HCT116 (cell line): ENCODE measurements around the gene DPYSL4. TPM values are rescaled to one million over a fixed set of nuclear protein-coding genes. Genes with fewer than 3 reads are reported as not detected.

Experiments
- ATAC-seq: fragments of 200-7000 bp; cut with Tn5 transposase; 2 replicates; pipeline ENCODE4 v1.9.1; 2020; ENCODE audit warnings: mild to moderate bottlenecking, moderate library complexity
- BruUV-seq: library from RNA; stranded (reverse); fragments of 400-500 nt; replicated peaks from 2 replicates; lab custom pipeline; 2021; lab: Mats Ljungman, UMichigan
- CTCF ChIA-PET: fragments of 300-600 bp; sonication (Branson Sonifier 250); formaldehyde crosslinking; loops from one replicate; lab custom pipeline; 2021; ENCODE audit warnings: antibody characterized with exemption; lab: Charles Lee
- POLR2A ChIA-PET: fragments of 300-600, 350-600 bp; sonication (Branson Sonifier 250); formaldehyde crosslinking; loops from one replicate; lab custom pipeline; 2021; ENCODE audit warnings: antibody characterized with exemption; lab: Charles Lee
- RAD21 ChIA-PET, 2 experiments: fragments of 300-600 bp; sonication (Branson Sonifier 250); formaldehyde crosslinking; loops; one replicate each; lab custom pipeline; 2023; ENCODE audit warnings: low total read pairs in 2 of 2; ENCODE audit not compliant: uncharacterized antibody in 2 of 2, unreplicated experiment in 2 of 2, low non-redundant PET in 1 of 2; lab: Charles Lee
- DNase-seq: peaks from one replicate; pipeline ENCODE4 v3.0.0-alpha.2; 2010; ENCODE audit warnings: low read depth, low spot score
- H2AFZ ChIP-seq: fragments of 200-600 bp; shearing (Covaris generic), sonication (generic); 2 replicates; pipeline ENCODE4 v1.6.1; 2017; ENCODE audit warnings: low read depth, mixed run types, mixed read lengths, antibody characterized with exemption, low read length; ENCODE audit not compliant: poor library complexity, severe bottlenecking
- H3K27ac ChIP-seq: 2 replicates; pipeline ENCODE4 v1.5.1; 2012; ENCODE audit warnings: low read depth, low read length
- H3K27me3 ChIP-seq: fragments of 200-600 bp; sonication (generic); 2 replicates; pipeline ENCODE4 v1.6.1; 2016; ENCODE audit warnings: mixed run types, low read length, mixed read lengths; ENCODE audit not compliant: insufficient read depth
- H3K36me3 ChIP-seq, 2 experiments: fragments of 200-500 bp in 1 of 2; fragments of 200-600 bp in 1 of 2; sonication (Bioruptor generic) in 1 of 2; sonication (generic) in 1 of 2; 2 replicates each; pipeline versions ENCODE4 v1.5.1 to v1.6.1; 2014 to 2016; ENCODE audit warnings: low read length in 2 of 2, inconsistent platforms in 1 of 2, mixed read lengths in 1 of 2, mixed run types in 1 of 2; ENCODE audit not compliant: insufficient read depth in 2 of 2, control insufficient read depth in 1 of 2
- H3K4me1 ChIP-seq, 2 experiments: fragments of 200-600 bp in 1 of 2; sonication (generic) in 1 of 2; 2 replicates each; pipeline versions ENCODE4 v1.5.1 to v1.6.1; 2012 to 2017; ENCODE audit warnings: low read length in 2 of 2, inconsistent platforms in 1 of 2, mild to moderate bottlenecking in 1 of 2, mixed read lengths in 1 of 2, mixed run types in 1 of 2, moderate library complexity in 1 of 2; ENCODE audit not compliant: insufficient read depth in 2 of 2, control insufficient read depth in 1 of 2
- H3K4me2 ChIP-seq: fragments of 200-600 bp; sonication (generic); 2 replicates; pipeline ENCODE4 v1.6.1; 2017; ENCODE audit warnings: mixed run types, low read length, mixed read lengths
- H3K4me3 ChIP-seq, 2 experiments: fragments of 200-600 bp in 1 of 2; sonication (generic) in 1 of 2; replicated peaks in 1 of 2; 2 replicates each; pipeline ENCODE4 v1.5.1; 2011 to 2016; ENCODE audit warnings: low read length in 2 of 2, control low read depth in 1 of 2, low read depth in 1 of 2, mild to moderate bottlenecking in 1 of 2, mixed read lengths in 1 of 2, mixed run types in 1 of 2
- H3K79me2 ChIP-seq: fragments of 200-600 bp; sonication (generic); 2 replicates; pipeline ENCODE4 v1.6.1; 2017; ENCODE audit warnings: mild to moderate bottlenecking, mixed run types, low read length, moderate library complexity, mixed read lengths; ENCODE audit not compliant: insufficient read depth
- H3K9ac ChIP-seq: fragments of 200-600 bp; sonication (generic); 2 replicates; pipeline ENCODE4 v1.6.1; 2016; ENCODE audit warnings: low read length, mixed read lengths
- H3K9me2 ChIP-seq: fragments of 200-600 bp; sonication (generic), shearing (Covaris generic); 2 replicates; pipeline ENCODE4 v1.6.1; 2017; ENCODE audit warnings: mixed run types, mild to moderate bottlenecking, moderate library complexity; ENCODE audit not compliant: insufficient read depth
- H3K9me3 ChIP-seq, 2 experiments: fragments of 200-500 bp in 1 of 2; fragments of 200-600 bp in 1 of 2; sonication (Bioruptor generic) in 1 of 2; sonication (generic) in 1 of 2; 2 replicates each; pipeline ENCODE4 v1.6.1; 2014 to 2017; ENCODE audit warnings: low read length in 2 of 2, mixed read lengths in 2 of 2, inconsistent platforms in 1 of 2, low read depth in 1 of 2, mild to moderate bottlenecking in 1 of 2, mixed run types in 1 of 2, moderate library complexity in 1 of 2; ENCODE audit not compliant: control insufficient read depth in 1 of 2, insufficient read depth in 1 of 2
- H4K20me1 ChIP-seq: fragments of 200-600 bp; sonication (generic), shearing (Covaris generic); 2 replicates; pipeline ENCODE4 v1.6.1; 2017; ENCODE audit warnings: mixed run types, mild to moderate bottlenecking, moderate library complexity; ENCODE audit not compliant: insufficient read depth
- CBX3 ChIP-seq: IDR thresholded peaks from 2 replicates; pipeline ENCODE4 v1.6.1; 2012; ENCODE audit warnings: low read depth
- EGR1 ChIP-seq: IDR thresholded peaks from 2 replicates; pipeline ENCODE4 v1.6.1; 2012; ENCODE audit warnings: low read depth
- ELF1 ChIP-seq: IDR thresholded peaks from 2 replicates; pipeline ENCODE4 v1.6.1; 2012; ENCODE audit warnings: low read depth, borderline replicate concordance
- EZH2phosphoT487 ChIP-seq: fragments of 200-600 bp; IDR thresholded peaks from 2 replicates; pipeline ENCODE4 v1.6.1; 2018; ENCODE audit warnings: antibody characterized with exemption, borderline replicate concordance
- FOSL1 ChIP-seq: IDR thresholded peaks from 2 replicates; pipeline ENCODE4 v1.6.1; 2012; ENCODE audit warnings: low read depth
- POLR2A ChIP-seq: IDR thresholded peaks from 2 replicates; pipeline ENCODE4 v1.7.0; 2011; ENCODE audit warnings: borderline replicate concordance; ENCODE audit not compliant: insufficient read depth, insufficient read length; ENCODE audit errors: extremely low read depth
- POLR2AphosphoS5 ChIP-seq: IDR thresholded peaks from 2 replicates; pipeline ENCODE4 v1.6.1; 2011; ENCODE audit warnings: mild to moderate bottlenecking, low read depth, low read length, moderate library complexity
- RAD21 ChIP-seq: IDR thresholded peaks from 2 replicates; pipeline ENCODE4 v1.6.1; 2012; ENCODE audit warnings: low read depth, mild to moderate bottlenecking
- TCF7L2 ChIP-seq: IDR thresholded peaks from 2 replicates; pipeline ENCODE4 v1.7.0; 2011; ENCODE audit warnings: borderline replicate concordance, inconsistent platforms; ENCODE audit not compliant: insufficient read depth, insufficient read length; ENCODE audit errors: extremely low read depth
- intact Hi-C: fragments of 100-400 bp; cut with micrococcal nuclease; formaldehyde crosslinking; loops from 2 replicates; pipeline ENCODE4 v1.10.0; 2022
- total RNA-seq: library from RNA; stranded (reverse); gene quantifications from one replicate; pipeline ENCODE4 v1.2.1, GENCODE V29; 2021; ENCODE audit not compliant: unreplicated experiment
- TF ChIP-seq, protein P1 (sequence below), 3 experiments: fragments of 200-600 bp in 1 of 3; sonication (generic) in 1 of 3; IDR thresholded peaks in 2 of 3; conservative IDR thresholded peaks in 1 of 3; 2 replicates each; pipeline ENCODE4 v1.5.1; 2012 to 2017; ENCODE audit warnings: low read depth in 2 of 3, low read length in 2 of 3, antibody characterized with exemption in 1 of 3, borderline replicate concordance in 1 of 3, control low read depth in 1 of 3, mild to moderate bottlenecking in 1 of 3, mixed read lengths in 1 of 3, mixed run types in 1 of 3, moderate library complexity in 1 of 3; ENCODE audit not compliant: insufficient read depth in 1 of 3
- TF ChIP-seq, protein P2 (sequence below): IDR thresholded peaks from 2 replicates; pipeline ENCODE4 v1.6.1; 2012
- TF ChIP-seq, protein P3 (sequence below): IDR thresholded peaks from 2 replicates; pipeline ENCODE4 v1.6.1; 2012
- TF ChIP-seq, protein P4 (sequence below): IDR thresholded peaks from 2 replicates; pipeline ENCODE4 v1.6.1; 2012; ENCODE audit warnings: low read depth

The DPYSL4 gene
- total RNA-seq, 1 experiment from 2014 or later: 5.4 TPM

DNA sequence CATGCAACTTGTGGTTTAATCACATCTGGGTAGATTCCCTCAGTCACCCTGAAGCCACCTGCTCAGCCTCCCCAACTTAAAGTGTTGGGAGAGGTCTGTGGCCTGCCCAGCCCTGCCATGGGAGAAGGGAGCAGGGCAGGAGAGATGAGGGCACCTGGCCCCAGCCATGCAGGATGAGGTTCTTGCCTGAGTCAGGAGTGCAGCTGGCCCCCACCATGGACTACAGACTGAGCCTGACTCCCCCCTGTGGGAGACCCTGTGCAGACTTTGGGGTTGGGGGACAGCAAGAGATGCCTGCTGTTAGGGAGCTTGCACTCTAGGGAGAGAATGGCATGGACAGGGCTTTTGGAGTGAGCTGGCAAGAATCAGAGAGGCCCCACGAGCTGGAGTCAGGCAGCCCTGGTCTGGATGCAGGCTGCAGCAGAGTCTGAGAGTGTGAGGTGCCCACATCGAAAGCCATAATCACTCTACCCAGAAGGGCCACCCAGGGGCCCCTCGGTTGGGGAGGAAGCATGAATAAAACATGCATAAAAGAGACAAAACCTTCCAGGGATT lies 34.7 kb upstream of the DPYSL4 start:
- POLR2A ChIA-PET: no interaction called here
- intact Hi-C loops: no loop called here
- CTCF ChIA-PET: interaction anchor here (1.0 kb wide), 1 partner anchor 129 kb away, joined by 3 read pairs; no protein-coding TSS in a partner anchor
- no peaks in the 10 kb centered on the region for H3K79me2 ChIP-seq
- DNase-seq: no peak
- no peak overlapping the region for H3K27ac ChIP-seq
- H3K9me3 ChIP-seq: no peaks in the 10 kb centered on the region
- BruUV-seq: no TSS peak
- H3K36me3 ChIP-seq: no peaks in the 10 kb centered on the region
- H2AFZ ChIP-seq: no peak overlapping the region
- RAD21 ChIA-PET: no interaction called here
- H4K20me1 ChIP-seq: no peaks in the 10 kb centered on the region
- no peak for ATAC-seq
- H3K4me2 ChIP-seq: no peak overlapping the region
- no peaks in the 10 kb centered on the region for H3K4me1 ChIP-seq
- no peaks in the 10 kb centered on the region for H3K27me3 ChIP-seq
- H3K9ac ChIP-seq: no peak overlapping the region
- no peak overlapping the region for H3K4me3 ChIP-seq
- no peaks in the 10 kb centered on the region for H3K9me2 ChIP-seq
- TF ChIP-seq POLR2AphosphoS5: no peak
- no peak for TF ChIP-seq FOSL1
- TF ChIP-seq RAD21: no peak
- TF ChIP-seq EZH2phosphoT487: no peak
- TF ChIP-seq, protein P1, sequence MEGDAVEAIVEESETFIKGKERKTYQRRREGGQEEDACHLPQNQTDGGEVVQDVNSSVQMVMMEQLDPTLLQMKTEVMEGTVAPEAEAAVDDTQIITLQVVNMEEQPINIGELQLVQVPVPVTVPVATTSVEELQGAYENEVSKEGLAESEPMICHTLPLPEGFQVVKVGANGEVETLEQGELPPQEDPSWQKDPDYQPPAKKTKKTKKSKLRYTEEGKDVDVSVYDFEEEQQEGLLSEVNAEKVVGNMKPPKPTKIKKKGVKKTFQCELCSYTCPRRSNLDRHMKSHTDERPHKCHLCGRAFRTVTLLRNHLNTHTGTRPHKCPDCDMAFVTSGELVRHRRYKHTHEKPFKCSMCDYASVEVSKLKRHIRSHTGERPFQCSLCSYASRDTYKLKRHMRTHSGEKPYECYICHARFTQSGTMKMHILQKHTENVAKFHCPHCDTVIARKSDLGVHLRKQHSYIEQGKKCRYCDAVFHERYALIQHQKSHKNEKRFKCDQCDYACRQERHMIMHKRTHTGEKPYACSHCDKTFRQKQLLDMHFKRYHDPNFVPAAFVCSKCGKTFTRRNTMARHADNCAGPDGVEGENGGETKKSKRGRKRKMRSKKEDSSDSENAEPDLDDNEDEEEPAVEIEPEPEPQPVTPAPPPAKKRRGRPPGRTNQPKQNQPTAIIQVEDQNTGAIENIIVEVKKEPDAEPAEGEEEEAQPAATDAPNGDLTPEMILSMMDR (IDR thresholded peaks at IDR 0.05 in 2 of 3, conservative IDR thresholded peaks at IDR 0.05 in 1 of 3; ENCODE audit: borderline replicate concordance in 1 of 3, insufficient read depth in 1 of 3, low read depth in 2 of 3, low read length in 2 of 3): no peak
- no peak for TF ChIP-seq ELF1

DNA sequence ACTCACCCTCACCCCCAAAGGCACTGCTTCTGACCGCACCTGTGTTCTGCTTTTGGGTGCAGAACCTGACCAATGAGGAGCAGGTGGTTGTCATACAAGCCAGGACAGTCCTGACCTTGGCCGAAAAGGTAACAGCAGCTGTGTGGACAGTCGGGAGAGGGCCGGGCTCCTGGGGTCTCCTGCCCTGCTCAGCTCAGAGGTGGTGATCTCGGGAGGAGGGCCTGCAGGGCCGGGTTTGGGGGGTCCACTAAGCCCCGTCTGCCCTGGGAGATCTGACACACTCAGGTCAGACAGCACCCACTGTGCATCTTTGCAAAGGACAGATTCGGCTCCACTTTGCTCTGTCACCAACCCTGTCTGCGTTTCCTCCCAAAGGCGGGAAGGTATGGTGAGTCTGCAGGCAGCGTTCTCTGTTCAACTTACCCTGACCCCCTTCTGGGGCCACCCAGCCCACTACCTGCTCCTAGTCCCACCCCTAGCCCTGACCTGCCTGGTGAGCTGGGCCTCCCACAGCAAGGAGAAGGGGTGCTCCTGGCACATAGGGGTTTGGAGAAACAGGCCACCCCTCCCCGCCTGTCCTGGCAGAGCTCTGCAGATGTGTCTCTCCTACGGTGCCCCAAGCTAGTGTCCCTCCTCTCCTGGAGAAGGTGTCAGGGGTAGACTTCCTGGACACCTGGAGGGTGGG lies 33.7 kb upstream of the DPYSL4 start:
- Histone ChIP-seq H4K20me1 (no peaks in the 10 kb centered on the region), H3K9ac (no peak overlapping the region), H2AFZ (no peak overlapping the region), H3K4me3 (no peak overlapping the region), H3K9me2 (no peaks in the 10 kb centered on the region), H3K27me3 (no peaks in the 10 kb centered on the region), H3K27ac (no peak overlapping the region), H3K4me2 (no peak overlapping the region), H3K4me1 (no peaks in the 10 kb centered on the region), H3K9me3 (no peaks in the 10 kb centered on the region), H3K79me2 (no peaks in the 10 kb centered on the region), H3K36me3 (no peaks in the 10 kb centered on the region)
- BruUV-seq: no TSS peak
- POLR2A ChIA-PET: no interaction called here
- RAD21 ChIA-PET: no interaction called here
- CTCF ChIA-PET: no interaction called here
- DNase-seq: no peak
- intact Hi-C loops: no loop called here
- no peak for ATAC-seq
- TF ChIP-seq, protein P2, sequence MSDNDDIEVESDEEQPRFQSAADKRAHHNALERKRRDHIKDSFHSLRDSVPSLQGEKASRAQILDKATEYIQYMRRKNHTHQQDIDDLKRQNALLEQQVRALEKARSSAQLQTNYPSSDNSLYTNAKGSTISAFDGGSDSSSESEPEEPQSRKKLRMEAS: no peak
- TF ChIP-seq, protein P3, sequence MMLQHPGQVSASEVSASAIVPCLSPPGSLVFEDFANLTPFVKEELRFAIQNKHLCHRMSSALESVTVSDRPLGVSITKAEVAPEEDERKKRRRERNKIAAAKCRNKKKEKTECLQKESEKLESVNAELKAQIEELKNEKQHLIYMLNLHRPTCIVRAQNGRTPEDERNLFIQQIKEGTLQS: no peak
- TF ChIP-seq EGR1: no peak
- TF ChIP-seq TCF7L2: no peak
- TF ChIP-seq FOSL1: no peak
- no peak for TF ChIP-seq POLR2A
- TF ChIP-seq CBX3: no peak
- TF ChIP-seq, protein P4, sequence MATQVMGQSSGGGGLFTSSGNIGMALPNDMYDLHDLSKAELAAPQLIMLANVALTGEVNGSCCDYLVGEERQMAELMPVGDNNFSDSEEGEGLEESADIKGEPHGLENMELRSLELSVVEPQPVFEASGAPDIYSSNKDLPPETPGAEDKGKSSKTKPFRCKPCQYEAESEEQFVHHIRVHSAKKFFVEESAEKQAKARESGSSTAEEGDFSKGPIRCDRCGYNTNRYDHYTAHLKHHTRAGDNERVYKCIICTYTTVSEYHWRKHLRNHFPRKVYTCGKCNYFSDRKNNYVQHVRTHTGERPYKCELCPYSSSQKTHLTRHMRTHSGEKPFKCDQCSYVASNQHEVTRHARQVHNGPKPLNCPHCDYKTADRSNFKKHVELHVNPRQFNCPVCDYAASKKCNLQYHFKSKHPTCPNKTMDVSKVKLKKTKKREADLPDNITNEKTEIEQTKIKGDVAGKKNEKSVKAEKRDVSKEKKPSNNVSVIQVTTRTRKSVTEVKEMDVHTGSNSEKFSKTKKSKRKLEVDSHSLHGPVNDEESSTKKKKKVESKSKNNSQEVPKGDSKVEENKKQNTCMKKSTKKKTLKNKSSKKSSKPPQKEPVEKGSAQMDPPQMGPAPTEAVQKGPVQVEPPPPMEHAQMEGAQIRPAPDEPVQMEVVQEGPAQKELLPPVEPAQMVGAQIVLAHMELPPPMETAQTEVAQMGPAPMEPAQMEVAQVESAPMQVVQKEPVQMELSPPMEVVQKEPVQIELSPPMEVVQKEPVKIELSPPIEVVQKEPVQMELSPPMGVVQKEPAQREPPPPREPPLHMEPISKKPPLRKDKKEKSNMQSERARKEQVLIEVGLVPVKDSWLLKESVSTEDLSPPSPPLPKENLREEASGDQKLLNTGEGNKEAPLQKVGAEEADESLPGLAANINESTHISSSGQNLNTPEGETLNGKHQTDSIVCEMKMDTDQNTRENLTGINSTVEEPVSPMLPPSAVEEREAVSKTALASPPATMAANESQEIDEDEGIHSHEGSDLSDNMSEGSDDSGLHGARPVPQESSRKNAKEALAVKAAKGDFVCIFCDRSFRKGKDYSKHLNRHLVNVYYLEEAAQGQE: no peak
